Activated CD4-positive, alpha-beta T cell treated with anti-CD3 and anti-CD28 coated beads, Interleukin-2, Interleukin-6, amounts not matched to agents 100 ng/mL and 50 ng/mL, durations not matched to agents 16 hours and 8 hours (primary cell): ENCODE results near the gene NBPF20.
A peak's percentile ranks its signal among the peaks of the same experiment; 100 is the strongest.
"Not testable (repeated sequence)": the region's sequence is repeated elsewhere in the genome, so short reads cannot be mapped to it uniquely, and the experiment has no call there.

Experiments used
- DNase-seq: peaks from one replicate; pipeline ENCODE4 v3.0.0-alpha.2; 2020

NBPF20 gene, protein sequence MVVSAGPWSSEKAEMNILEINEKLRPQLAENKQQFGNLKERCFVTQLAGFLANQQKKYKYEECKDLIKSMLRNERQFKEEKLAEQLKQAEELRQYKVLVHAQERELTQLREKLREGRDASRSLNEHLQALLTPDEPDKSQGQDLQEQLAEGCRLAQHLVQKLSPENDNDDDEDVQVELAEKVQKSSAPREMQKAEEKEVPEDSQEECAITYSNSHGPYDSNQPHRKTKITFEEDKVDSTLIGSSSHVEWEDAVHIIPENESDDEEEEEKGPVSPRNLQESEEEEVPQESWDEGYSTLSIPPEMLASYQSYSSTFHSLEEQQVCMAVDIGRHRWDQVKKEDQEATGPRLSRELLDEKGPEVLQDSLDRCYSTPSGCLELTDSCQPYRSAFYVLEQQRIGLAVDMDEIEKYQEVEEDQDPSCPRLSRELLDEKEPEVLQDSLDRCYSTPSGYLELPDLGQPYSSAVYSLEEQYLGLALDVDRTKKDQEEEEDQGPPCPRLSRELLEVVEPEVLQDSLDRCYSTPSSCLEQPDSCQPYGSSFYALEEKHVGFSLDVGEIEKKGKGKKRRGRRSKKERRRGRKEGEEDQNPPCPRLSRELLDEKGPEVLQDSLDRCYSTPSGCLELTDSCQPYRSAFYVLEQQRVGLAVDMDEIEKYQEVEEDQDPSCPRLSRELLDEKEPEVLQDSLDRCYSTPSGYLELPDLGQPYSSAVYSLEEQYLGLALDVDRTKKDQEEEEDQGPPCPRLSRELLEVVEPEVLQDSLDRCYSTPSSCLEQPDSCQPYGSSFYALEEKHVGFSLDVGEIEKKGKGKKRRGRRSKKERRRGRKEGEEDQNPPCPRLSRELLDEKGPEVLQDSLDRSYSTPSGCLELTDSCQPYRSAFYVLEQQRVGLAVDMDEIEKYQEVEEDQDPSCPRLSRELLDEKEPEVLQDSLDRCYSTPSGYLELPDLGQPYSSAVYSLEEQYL (N-terminal part only)

DNA sequence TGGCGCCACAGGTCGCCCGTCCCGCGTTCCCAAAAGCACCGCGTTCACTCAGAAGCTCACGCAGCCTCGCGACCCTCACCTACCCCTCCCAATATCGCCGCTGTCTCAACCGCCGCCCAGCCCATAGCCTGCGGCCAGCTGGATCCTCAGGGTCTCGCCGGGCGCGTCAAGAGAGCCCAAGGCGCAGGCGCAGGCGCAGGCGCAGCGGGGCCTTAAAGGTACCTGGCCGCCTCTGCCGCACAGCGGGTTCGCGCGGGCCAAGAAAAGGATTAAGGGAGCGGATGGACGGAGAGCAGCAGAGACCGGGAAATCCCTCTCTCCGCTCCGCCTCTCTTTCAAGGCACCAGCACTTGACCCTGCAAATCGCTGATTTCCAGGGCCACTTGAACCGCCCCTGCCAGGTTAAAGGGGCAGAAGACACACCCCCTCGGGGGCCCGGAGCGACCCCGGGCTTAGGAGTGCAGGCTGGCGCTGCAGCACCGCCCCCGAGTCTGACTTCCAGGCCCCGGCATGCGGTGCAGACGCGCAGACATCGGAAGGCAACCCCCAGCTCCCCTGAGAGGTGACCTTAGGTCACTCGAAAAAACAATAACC, at the start of gene NBPF20:
Gene NBPF20, minus strand, starts transcription at position 168 of the 594 bp plus-strand sequence. CDS start 20,331 bp downstream, outside the sequence.
- peak; percentile 86 for DNase-seq

DNA sequence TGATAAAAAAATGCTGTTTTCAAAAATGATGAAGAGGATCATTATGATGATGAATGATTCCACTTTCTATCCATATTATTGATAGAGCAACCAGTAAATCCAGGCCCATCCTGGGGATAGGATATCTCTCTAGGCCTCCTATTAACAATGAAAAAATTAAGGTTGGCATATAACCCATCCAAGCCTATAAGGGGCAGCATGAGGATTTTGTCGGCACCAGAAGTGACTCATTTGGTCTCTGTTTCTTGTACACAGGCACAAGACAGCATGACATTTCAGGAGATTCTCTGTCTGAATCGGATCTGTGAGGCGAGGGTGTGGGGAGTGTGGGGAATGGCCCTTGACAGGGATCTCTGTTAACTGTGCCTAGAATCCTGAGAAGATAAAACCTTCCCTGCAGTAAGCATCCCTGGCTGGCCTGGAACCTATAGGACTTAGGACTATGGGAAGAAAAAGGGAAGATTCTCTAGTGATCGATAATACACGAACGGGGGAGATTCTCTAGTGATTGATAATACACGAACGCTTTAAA, 49.5 kb upstream of the NBPF20 start:
- DNase-seq = not testable (repeated sequence)

DNA sequence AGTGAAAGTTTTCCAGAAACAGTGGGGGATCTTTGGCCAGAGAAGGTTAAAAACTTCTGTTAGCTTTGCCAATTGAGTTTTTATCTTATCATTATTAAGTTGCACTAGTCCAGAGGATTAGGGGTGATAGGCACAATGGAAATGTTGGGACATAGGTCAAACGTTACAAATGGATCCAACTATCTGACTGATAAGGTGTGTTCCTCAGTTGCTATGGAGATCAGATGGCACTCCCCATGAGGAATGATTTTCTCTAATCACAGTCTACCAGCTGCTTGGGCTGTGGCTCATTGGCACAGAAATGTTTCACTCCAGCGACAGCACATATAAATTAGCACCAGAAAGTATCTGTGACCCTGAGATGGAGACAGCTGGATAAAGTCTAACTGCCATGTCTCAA, 47.3 kb upstream of the NBPF20 start:
- DNase-seq = not testable (repeated sequence)

DNA sequence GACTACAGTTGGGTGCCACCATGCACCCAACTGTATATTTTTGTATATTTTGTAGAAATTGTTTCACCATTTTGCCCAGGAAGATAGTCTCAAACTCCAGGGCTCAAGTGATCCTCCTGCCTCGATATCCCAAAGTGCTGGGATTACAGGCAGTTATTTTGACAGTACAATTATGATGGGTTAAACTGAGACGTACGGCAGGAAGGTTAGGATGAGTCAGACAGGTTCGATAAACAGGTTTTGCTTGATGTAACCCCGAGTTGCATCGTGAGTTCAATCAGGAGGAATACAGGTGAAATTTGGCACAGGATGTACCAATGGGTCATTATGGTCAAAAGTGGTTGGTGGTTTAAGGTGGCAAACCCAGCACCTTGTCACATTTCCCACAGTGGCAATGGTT, 46.0 kb upstream of the NBPF20 start:
- DNase-seq = not testable (repeated sequence)

DNA sequence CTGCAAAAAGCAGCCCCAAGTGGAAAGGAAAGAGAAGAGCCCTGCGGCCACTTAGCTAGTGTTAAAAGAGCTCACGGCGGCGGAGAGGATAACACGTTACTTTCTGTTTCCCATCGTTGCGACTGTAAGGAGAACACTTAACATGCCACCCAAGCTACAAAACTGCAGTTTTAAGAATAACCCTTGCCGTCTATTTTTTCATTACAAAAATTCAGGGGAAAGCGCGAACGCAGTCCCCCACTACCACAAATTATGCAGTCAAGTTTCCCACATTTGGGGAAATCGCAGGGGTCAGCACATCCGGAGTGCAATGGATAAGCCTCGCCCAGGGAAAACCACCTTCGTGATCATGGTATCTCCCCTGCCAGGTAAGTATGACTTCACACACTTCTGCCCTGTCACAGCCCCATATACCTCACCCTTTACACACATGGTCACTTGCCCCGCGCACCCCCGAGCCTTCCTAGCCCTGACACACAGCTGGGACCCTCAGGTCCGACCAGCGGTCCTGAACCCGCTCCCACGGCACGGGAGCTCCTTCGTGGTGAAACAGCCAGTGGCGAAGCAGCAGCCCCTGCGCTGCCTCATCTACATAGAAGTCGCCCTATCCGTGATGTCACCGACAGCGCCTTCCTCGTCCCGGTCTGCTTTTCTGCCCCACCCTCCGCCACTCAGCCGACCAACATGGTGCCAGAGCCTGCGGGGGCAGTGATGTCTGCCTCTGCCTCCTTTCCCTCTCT, 40.2 kb upstream of the NBPF20 start:
- peak; percentile 96 for DNase-seq

DNA sequence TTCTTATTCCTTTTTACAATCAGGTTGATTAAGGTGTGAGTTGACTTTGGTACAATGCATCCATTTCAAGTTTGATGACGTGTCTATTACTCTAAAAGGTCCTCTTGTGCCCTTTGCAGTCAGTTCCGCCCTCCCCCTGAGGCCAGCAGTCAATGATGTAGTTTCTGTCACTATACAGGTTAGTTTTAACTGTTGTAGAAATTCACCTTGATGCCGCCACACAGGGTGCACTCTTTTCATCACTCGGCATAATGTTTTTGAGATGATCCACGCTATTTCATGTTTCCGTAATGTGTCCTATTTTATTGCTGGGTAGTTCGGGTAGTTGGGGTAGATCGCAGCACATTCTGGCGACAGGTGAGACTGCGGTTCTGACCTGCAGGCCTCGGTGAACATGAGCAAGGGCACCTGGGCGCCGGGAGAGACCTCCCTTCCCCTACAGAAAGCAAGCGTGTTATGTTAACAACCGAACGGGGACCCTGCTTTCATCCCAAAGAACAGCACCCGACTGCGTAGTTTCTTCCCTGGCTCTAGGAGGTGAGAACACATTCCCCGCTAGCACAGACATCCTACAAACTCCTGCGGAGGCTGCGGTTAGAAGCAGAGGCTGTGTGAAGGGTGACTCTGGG, 39.4 kb upstream of the NBPF20 start:
- peak; percentile 31 for DNase-seq

DNA sequence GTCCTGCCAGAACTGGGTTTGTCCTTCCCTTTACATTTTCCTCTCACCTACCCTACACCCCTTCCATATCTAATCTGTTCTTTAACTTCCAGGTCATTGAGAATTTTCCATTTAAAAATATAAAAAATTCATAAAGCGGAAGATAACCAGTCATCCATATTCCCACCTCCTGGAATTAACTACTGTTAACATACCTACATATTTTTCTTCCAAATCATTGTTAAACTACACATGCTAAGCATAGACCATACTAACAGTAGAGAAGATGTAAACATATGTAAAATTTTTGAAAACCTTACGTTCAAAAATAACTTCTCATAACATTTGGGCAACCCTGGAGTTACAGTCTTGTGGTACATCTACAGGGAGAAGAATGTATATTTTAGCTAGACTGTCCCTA, 38.6 kb upstream of the NBPF20 start:
- not testable (repeated sequence) for DNase-seq

DNA sequence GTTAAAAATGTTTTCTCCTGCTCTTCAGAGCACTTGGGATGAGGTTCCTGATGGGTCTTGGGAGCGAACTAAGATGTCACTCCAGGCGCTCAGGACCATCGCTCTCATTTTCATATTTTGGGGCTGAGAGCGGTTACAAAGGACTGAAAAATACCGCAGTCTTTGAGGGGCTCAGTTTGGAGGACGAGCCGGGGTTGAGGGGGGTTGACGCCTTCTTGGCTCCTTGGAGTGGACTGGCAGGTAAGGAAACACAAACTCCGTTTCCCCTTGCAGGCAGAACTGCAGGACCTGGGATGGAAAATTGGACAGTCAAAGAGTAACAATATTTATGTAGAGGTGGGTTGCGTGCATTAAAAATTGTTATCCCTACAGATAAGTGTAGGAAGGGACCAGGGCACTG, 35.3 kb upstream of the NBPF20 start:
- DNase-seq = not testable (repeated sequence)

DNA sequence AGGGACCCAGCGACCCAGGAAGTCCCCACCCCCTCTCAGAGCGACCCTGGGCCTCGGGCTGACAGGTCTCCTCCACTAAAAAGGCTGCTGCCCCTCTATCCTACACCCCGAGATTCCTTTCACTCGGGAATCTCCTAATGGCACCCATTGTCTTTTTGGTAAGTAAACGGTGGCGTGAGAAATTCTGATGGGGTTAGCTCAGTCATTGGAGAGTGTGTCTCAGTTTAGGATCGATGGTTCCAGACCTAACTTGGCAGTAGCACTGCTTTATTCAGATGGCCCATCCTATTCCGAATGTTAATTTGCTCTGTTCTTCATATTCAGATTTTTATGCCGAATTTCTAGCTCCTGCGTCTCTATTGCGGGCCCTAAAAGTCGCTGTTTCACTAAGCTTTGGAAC, 34.6 kb upstream of the NBPF20 start:
- DNase-seq = not testable (repeated sequence)

DNA sequence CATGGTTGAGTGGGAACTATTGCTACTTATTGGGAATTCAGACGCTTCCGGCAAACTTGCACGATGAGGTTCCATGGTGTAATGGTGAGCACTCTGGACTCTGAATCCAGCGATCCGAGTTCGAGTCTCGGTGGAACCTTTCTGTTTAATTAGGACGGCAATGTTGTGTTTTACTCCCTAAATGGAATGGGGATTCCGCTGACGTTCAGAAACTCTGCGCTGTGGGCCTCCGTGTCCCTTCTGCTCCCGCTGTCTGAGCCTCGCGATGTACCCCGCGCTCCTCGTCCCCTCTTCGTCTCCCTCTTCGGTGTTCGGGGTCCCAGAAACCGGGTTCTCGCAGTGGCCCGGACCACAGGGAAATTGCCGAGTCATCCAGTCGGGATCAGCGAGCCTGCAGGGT, 34.2 kb upstream of the NBPF20 start:
- not testable (repeated sequence) for DNase-seq

DNA sequence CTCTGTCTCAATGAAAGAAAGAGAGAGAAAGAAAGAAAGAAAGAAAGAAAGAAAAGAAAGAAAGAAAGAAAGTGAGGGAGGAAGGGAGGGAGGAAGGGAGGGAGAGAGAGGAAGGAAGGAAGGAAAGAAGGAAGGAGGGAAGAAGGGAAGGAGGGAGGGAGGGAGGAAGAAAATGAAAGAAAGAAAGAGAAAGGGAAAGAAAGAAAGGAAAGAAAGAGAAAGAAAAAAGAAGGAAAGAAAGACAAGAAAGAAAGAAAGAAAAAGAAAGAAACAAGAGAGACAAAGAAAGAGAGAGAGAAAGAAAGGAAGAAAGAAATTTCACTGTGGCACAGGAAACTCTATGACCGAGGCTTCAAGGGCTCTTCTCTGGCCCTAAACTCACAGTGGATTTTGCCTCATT, 33.7 kb upstream of the NBPF20 start:
- not testable (repeated sequence) for DNase-seq

DNA sequence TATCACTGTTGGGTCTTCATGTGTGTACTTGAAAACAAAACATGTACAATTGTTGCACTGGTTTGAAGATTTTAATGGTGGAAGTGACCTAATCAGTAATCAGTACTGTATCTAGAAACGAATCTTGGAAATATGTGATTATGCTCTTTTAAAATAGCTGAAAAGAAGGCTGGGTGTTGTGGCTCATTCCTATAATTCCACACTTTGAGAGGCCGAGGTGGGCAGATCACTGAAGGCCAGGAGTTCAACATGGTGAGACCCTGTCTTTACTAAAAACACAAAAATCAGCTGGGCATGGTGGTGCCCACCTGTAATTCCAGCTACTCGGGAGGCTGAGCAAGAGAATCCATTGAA, 29.4 kb upstream of the NBPF20 start:
- DNase-seq = not testable (repeated sequence)

DNA sequence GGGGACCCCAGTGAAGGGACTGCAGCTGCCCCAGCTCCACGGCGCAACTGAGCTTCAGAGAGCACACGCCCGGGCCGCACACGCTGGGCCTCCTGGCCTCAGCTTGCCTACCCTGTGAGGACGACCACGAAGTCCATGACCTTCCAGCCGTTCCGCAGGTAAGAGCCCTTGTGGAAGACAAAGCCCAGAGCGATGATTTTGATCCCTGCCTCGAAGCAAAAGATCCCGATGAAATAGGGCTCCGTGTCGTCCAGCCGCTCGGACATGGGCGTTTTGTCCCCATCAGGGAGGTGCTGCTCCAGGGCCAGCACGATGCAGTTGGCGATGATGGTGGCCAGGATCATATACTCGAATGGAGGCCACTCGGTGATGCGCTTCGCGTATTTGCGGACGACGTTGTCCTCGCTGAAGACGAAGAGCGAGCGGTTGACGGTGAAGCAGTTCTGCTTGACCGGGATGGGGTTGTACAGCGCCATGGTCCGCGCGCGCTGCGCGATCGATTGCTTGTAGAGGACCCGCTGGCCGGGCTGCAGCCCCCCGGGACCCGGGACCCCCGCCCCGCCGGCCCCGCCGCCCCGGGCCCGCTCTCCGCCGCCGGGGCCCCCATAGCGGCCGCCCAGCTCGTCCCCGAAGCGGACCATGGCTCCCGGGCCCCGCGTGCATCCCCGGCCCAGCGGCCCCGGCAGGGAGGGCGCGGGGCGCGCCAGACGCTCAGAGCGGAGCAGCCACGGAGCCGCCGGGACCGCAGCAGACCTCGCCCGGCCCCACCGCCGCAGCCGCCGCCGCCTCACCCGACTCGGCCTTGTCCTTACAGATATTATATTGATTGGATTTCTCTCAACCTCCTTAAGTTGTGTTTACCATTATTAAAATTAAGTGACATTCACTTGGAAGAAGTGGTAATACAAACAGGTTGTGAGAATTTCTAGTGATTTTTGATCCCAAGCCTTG, 28.7 kb upstream of the NBPF20 start:
- DNase-seq = not testable (repeated sequence)

DNA sequence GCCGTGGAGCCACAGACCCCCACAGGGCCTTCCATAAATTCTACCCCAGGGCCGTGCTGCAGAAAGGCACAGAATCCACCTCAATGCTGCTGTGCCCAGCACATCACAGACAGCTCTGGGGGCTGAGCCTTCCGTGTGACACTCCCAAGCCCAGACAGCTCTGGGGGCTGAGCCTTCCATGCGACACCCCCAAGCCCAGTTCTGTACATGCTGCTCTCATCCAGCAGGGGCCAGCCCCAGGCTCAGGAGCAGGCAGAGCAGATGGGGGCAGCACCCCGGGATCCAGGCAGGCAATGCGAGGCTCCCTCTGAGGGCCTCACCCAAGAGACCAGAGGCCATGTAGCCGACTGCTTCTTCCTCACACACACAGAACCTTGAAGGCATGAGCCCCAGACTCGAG, 27.1 kb upstream of the NBPF20 start:
- not testable (repeated sequence) for DNase-seq

DNA sequence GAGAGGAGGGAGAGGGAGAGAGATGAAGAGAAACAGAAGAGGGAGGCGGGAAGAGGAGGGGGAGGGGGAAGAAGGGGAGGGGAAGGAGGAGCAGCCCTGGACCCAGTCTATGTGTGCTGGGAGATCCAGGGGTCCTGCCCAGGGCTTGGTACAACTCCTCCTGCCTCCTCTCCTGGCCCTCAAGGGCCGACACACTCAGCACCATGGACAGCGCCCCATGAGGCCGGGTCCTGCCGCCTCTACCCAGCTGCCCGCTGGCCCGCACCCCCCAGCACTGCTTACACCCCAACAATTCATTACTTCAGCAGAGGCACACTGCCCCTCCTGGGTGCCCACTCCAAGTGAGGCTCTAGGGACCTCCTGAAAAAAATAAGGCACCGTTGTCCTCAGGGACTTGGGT, 26.5 kb upstream of the NBPF20 start:
- peak; percentile 22 for DNase-seq

DNA sequence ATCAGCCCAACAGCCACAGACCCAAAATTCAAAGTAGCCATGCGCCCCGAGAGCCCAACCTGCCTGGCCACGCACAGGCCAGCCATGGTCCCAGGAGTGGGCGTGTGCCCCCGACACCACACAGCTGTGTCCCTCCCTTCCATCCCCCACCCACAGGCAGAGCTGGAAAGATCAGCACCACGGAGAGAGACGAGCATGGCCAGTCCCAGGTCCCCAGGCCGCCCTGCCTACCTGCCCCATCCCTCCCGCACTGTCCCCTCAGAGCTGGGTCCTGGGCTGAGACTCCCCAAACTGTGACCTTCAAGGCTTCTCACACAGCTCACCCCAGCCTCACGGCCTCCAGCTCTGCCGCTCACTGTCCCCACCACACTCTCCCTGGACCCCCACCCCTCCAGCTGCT, 19.8 kb upstream of the NBPF20 start:
- not testable (repeated sequence) for DNase-seq

DNA sequence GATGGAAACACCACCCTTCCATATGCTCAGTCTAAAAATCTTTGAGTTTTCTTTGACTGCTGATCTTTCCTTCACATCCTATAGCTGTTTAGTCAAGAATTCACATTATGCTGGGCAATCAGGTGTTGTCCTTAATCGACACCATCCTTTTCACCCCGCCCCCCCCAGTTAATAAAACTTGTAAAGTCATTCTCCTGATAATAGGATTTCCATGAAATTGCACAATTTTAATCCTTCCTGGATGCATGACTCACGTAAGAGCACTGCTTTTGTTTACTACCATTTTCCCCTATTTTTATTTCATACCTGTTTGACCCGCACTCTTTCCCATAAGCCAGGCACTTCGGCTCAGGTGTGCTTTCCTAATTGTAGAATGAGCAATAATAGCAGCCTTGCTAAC, 16.9 kb upstream of the NBPF20 start:
- DNase-seq = not testable (repeated sequence)

DNA sequence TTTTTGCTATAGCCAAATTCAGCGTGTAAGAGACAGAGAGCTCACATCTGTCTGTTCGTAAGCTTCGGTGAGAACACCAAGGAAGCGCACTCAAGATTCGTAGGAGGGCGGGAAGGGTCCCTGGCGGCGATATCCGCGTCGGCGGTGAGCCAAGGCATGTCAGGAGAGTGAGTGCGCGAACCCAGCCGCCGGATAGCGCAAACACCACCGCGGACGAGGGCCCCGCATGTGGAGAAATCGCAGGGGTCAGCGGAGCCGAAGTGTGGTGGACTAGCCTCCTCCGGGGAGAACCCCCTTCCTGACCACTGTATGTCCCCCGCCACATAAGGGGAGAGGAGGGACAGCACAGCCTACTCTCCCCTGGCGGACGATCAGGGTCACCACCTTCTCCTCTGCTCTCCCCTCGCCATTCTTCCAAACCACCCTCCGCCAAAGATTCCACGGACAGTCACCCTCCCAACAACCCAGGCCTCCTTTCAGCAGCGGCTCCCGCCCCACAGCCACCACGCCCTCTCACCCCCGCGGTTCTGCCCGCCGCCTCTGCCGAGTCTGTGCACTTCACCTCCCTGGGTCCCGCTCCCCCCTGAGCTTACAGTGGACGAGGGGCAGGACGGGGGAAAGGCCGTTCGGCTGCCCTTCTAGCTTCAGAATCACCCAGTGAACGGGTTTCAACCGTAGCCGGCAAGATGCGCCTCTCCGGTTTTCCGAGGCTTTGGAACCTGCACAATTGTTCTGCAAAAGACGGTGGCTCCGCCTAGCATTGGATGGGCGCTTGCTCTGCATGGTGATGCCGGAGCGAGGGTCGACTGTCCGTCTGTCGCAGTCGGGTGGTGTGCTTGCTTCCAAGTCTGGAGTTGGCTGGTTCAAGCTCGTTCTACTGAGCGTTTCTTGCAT, 6.2 kb upstream of the NBPF20 start:
- DNase-seq = not testable (repeated sequence)

DNA sequence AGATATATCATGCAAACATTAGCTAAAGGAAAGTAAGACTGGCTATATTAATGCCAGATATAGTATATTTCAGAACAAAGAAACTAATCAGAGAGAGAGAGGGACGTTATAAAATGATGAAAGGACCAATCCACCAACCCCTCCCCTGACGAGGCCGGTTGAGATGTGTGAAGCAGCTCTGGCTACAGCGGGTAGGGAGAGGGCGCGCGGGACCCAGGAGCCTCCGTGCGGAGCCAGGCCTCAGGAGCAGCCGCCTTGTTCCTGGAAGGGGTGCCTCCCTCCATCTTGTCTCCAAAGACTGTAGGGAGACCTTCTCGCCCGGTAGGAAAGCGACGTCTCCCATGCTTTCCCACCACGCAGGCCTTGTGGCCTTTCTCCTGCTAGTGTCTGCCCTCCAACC, 5.4 kb upstream of the NBPF20 start:
- not testable (repeated sequence) for DNase-seq
